Measurements from ENCODE around the gene TAF1D. TPM values are rescaled to one million over a fixed set of nuclear protein-coding genes. Genes with fewer than 3 reads are reported as not detected.

Gene TAF1D
- total and polyA plus RNA-seq, 2 donors (not counting 3 experiments of a cell fraction or from before 2014, with no cell fraction given) = 60.7 to 181 TPM

- no peaks in the 10 kb centered on the region for H3K27me3 ChIP-seq (ENCODE audit: control insufficient read depth in 2 of 2, insufficient read depth in 2 of 2, low read length in 2 of 2)
- dilution Hi-C loops (cut with MboI; ENCODE audit: extremely low pct_ligation_motif_present, low sequenced_read_pairs) = no loop called here
- ChIA-PET POLR2A (no interaction called here), CTCF (no interaction called here)
- H3K79me2 ChIP-seq (ENCODE audit: control insufficient read depth, insufficient read depth, low read length) = peaks cover 27% of the 10 kb centered on the region
- no peak overlapping the region for H2AFZ ChIP-seq (ENCODE audit: low read depth, low read length)
- H3K4me2 ChIP-seq (ENCODE audit: insufficient read depth, low read length) = no peak overlapping the region
- TF ChIP-seq JUN (IDR thresholded peaks at IDR 0.05; ENCODE audit: borderline replicate concordance, insufficient read depth, insufficient read length, low read depth) (no peak), GATA2 (IDR thresholded peaks at IDR 0.05; ENCODE audit: insufficient read depth, insufficient read length, low read depth, low read length) (no peak), CTCF (IDR thresholded peaks at IDR 0.05; ENCODE audit: extremely low read depth in 1 of 2, insufficient read depth in 1 of 2, low read depth in 1 of 2, low read length in 2 of 2) (no peak), MYC (IDR thresholded peaks at IDR 0.05; ENCODE audit: low read depth, low read length) (no peak), POLR2A (IDR thresholded peaks at IDR 0.05; ENCODE audit: low read depth, low read length) (no peak), MAX (IDR thresholded peaks at IDR 0.05; ENCODE audit: insufficient read depth, insufficient read length) (no peak)
- no peak overlapping the region for H3K27ac ChIP-seq (ENCODE audit: insufficient read depth, low read depth, low read length)
- no peaks in the 10 kb centered on the region for H3K9me3 ChIP-seq (replicated peaks; ENCODE audit: control insufficient read depth, insufficient read depth, low read length)
- no peaks in the 10 kb centered on the region for H3K9me1 ChIP-seq (replicated peaks; ENCODE audit: control insufficient read depth, extremely low read depth, insufficient read depth, low read length)
- no TSS peak for BruUV-seq (replicated peaks)
- H3K36me3 ChIP-seq (ENCODE audit: control insufficient read depth in 2 of 2, extremely low read depth in 1 of 2, insufficient read depth in 2 of 2, low read length in 2 of 2) = peaks cover under 1 to 4% of the 10 kb centered on the region in 2 experiments
- intact Hi-C loops (cut with micrococcal nuclease) = loop anchor here (10.0 kb wide), 1 partner anchor 750 kb away; the partner anchor contains the start of genes ANKRD49 and MRE11
- H3K9ac ChIP-seq (replicated peaks; ENCODE audit: extremely low read depth, insufficient read depth, low read length) = no peak overlapping the region
- no peak for DNase-seq (ENCODE audit: low read depth, low spot score)
- no peak for FAIRE-seq
- no peaks in the 10 kb centered on the region for H4K20me1 ChIP-seq (replicated peaks; ENCODE audit: control insufficient read depth, extremely low read depth, insufficient read depth, low read length)
- no peak overlapping the region for H3K4me3 ChIP-seq (replicated peaks in 1 of 3; ENCODE audit: insufficient read depth in 1 of 3, low read depth in 1 of 3, low read length in 3 of 3)
- peaks cover 6% of the 10 kb centered on the region for H3K4me1 ChIP-seq (ENCODE audit: control insufficient read depth, extremely low read depth, insufficient read depth, low read length)
These were observed 3.3 kb upstream of the TAF1D start for GRCh38 chr11:93744669-93745004.

DNA sequence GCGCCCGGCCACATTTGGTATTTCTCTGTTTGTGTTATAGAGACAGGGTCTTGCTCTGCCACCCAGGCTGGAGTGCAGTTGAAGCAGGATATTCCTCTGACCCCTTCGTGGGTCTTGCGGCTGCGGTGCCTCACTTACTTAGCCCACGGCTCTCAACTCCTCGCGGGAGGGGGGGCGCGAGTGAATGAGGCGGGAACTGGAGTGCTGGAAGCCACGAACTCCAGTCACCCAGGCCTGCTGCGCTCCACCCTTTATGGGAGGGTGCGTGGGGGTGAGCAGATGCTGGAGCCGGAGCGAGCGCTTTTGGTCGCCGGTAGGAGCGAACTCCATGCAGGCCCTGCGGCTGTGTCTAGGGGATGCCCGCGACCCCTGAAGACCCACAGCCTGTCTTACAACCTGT is 2.0 kb upstream of the TAF1D start:
- peaks cover 41% of the 10 kb centered on the region for H3K79me2 ChIP-seq (ENCODE audit: control insufficient read depth, insufficient read depth, low read length)

More for the DNA sequence above, 2.0 kb upstream of the TAF1D start:
- H3K4me2 ChIP-seq (ENCODE audit: insufficient read depth, low read length) = no peak overlapping the region
- no peaks in the 10 kb centered on the region for H3K27me3 ChIP-seq (ENCODE audit: control insufficient read depth in 2 of 2, insufficient read depth in 2 of 2, low read length in 2 of 2)
- ChIA-PET CTCF (no interaction called here), POLR2A (no interaction called here)
- no peaks in the 10 kb centered on the region for H3K9me3 ChIP-seq (replicated peaks; ENCODE audit: control insufficient read depth, insufficient read depth, low read length)
- peaks cover 4 to 9% of the 10 kb centered on the region in 2 experiments for H3K36me3 ChIP-seq (ENCODE audit: control insufficient read depth in 2 of 2, extremely low read depth in 1 of 2, insufficient read depth in 2 of 2, low read length in 2 of 2)
- no peak overlapping the region for H3K4me3 ChIP-seq (replicated peaks in 1 of 3; ENCODE audit: insufficient read depth in 1 of 3, low read depth in 1 of 3, low read length in 3 of 3)
- FAIRE-seq (no peak), DNase-seq (ENCODE audit: low read depth, low spot score) (no peak)
- no peak overlapping the region for H3K9ac ChIP-seq (replicated peaks; ENCODE audit: extremely low read depth, insufficient read depth, low read length)
- H4K20me1 ChIP-seq (replicated peaks; ENCODE audit: control insufficient read depth, extremely low read depth, insufficient read depth, low read length) = no peaks in the 10 kb centered on the region
- no peaks in the 10 kb centered on the region for H3K9me1 ChIP-seq (replicated peaks; ENCODE audit: control insufficient read depth, extremely low read depth, insufficient read depth, low read length)
- peaks cover 10% of the 10 kb centered on the region for H3K4me1 ChIP-seq (ENCODE audit: control insufficient read depth, extremely low read depth, insufficient read depth, low read length)
- dilution Hi-C loops (cut with MboI; ENCODE audit: extremely low pct_ligation_motif_present, low sequenced_read_pairs) = no loop called here
- TF ChIP-seq MAX (IDR thresholded peaks at IDR 0.05; ENCODE audit: insufficient read depth, insufficient read length) = no peak
- TF ChIP-seq JUN (IDR thresholded peaks at IDR 0.05; ENCODE audit: borderline replicate concordance, insufficient read depth, insufficient read length, low read depth) = no peak
- TF ChIP-seq POLR2A (IDR thresholded peaks at IDR 0.05; ENCODE audit: low read depth, low read length) = no peak
- TF ChIP-seq GATA2 (IDR thresholded peaks at IDR 0.05; ENCODE audit: insufficient read depth, insufficient read length, low read depth, low read length) = no peak
- no peak for TF ChIP-seq CTCF (IDR thresholded peaks at IDR 0.05; ENCODE audit: extremely low read depth in 1 of 2, insufficient read depth in 1 of 2, low read depth in 1 of 2, low read length in 2 of 2)
- TF ChIP-seq POLR2AphosphoS5 (IDR thresholded peaks at IDR 0.05; ENCODE audit: insufficient read depth, low read depth, low read length) = no peak
- no peak for TF ChIP-seq EZH2 (IDR thresholded peaks at IDR 0.05; ENCODE audit: borderline replicate concordance, low read depth, low read length, severe bottlenecking)
- TF ChIP-seq FOS (IDR thresholded peaks at IDR 0.05; ENCODE audit: borderline replicate concordance, insufficient read depth, low read length) = no peak
- TF ChIP-seq MYC (IDR thresholded peaks at IDR 0.05; ENCODE audit: low read depth, low read length) = no peak
- no TSS peak for BruUV-seq (replicated peaks)
- H3K27ac ChIP-seq (ENCODE audit: insufficient read depth, low read depth, low read length) = no peak overlapping the region
- H2AFZ ChIP-seq (ENCODE audit: low read depth, low read length) = no peak overlapping the region
- intact Hi-C loops (cut with micrococcal nuclease) = loop anchor here (10.0 kb wide), 1 partner anchor 752 kb away; the partner anchor contains the start of genes ANKRD49 and MRE11
